Stimulated activated CD4-positive, alpha-beta T cell treated with anti-CD3 and anti-CD28 coated beads, TNF-alpha, amount 100 ng/mL, for 4 hours (primary cell): ENCODE measurements around the gene ACY1.

Source experiments
- DNase-seq, 3 experiments: peaks; one replicate each; pipeline ENCODE4 v3.0.0-alpha.2; 2020; ENCODE audit warnings: low read depth in 3 of 3

The ACY1 gene

GRCh38 chr3:51945926-51946705 is 37.2 kb upstream of the ACY1 start:
- DNase-seq = no peak

- DNase-seq = no peak
These were observed 36.5 kb upstream of the ACY1 start for GRCh38 chr3:51946796-51947195.

DNA sequence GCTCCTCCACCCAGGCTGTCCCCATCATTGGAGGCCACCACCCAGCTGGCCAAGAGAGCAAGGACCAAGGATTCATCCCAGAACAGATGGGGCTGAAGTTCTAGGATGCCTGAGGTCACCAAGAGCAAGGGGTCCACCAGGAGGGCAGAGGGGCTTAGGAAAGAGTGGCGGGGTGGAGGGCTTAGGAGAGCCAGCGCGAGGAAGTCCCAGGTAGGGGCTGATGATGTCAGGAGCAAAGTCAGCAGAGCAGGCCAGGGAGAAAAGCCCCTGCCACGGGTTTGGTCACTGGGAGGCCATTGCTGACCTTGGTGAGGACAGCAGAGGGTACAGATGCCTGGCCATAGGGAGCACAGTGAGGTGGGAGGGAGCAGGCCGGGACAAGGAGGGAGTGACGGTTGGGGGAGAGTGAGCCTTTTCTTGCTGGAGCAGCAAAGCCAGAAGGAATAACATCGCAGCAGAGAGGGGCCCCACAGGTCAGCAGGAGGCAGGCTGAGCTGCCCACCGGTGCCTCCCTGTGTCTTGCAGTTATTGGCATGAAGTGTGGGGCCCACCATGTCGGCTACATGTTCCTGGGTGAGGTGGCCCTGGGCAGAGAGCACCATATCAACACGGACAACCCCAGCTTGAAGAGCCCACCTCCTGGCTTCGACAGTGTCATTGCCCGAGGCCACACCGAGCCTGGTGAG is 36.0 kb upstream of the ACY1 start:
- DNase-seq = no peak

DNA sequence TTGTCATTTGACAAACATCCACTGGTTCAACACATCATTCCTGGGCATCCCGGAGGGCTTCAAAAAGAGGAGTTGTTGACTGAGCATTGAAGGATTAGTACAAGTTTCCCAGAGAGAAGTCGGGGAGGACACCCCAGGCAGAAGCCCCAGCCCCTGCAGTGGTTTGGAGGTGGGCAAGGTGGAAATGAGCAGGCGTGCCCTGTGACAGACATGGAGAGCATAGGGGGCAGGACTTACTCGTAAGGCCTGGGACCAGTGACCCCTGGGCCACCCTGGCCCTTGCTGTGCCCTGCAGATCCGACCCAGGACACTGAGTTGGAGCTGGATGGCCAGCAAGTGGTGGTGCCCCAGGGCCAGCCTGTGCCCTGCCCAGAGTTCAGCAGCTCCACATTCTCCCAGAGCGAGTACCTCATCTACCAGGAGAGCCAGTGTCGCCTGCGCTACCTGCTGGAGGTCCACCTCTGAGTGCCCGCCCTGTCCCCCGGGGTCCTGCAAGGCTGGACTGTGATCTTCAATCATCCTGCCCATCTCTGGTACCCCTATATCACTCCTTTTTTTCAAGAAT is 35.2 kb upstream of the ACY1 start:
- no peak for DNase-seq

GRCh38 chr3:51949121-51949520 is 34.2 kb upstream of the ACY1 start:
- no peak for DNase-seq

GRCh38 chr3:51950899-51951298 is 32.4 kb upstream of the ACY1 start:
- no peak for DNase-seq

DNA sequence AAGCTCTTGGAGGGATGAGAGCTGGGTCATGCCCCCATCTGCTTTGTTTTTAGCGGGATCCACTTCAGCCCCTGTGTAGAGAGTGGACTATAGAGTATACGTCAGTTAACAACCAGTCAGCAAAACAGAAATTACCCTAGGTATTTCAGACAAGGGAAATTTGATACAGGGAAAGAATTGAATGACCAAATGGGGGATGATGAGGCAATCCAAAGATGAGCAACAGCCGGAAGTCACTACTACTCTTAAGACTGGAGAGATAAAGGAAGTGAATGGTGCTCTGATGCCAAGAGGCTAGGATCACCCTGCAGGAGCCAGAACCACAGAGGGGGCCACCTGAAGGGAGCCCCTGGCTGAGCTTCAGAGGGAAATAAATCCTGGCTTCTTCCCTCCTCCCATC is 29.9 kb upstream of the ACY1 start:
- no peak for DNase-seq

GRCh38 chr3:51954105-51954504 is 29.2 kb upstream of the ACY1 start:
- no peak for DNase-seq

- DNase-seq = no peak
These were observed 28.6 kb upstream of the ACY1 start for GRCh38 chr3:51954713-51955112.

- no peak for DNase-seq
These were observed 28.0 kb upstream of the ACY1 start, which contains the start of gene GPR62 for GRCh38 chr3:51955175-51955892. Gene GPR62 (plus strand): TSS chr3:51955381. CDS start chr3:51955653, 272 bp downstream.

GRCh38 chr3:51955893-51956770 is 27.2 kb upstream of the ACY1 start:
- DNase-seq = no peak

GRCh38 chr3:51957520-51958205 is 25.7 kb upstream of the ACY1 start:
- no peak for DNase-seq

GRCh38 chr3:51958603-51959521 is 24.5 kb upstream of the ACY1 start:
- no peak for DNase-seq

GRCh38 chr3:51959651-51960050 is 23.7 kb upstream of the ACY1 start:
- DNase-seq = no peak

GRCh38 chr3:51960386-51960785 is 22.9 kb upstream of the ACY1 start:
- DNase-seq = no peak

- DNase-seq = no peak
These were observed 22.3 kb upstream of the ACY1 start for GRCh38 chr3:51961011-51961410.

DNA sequence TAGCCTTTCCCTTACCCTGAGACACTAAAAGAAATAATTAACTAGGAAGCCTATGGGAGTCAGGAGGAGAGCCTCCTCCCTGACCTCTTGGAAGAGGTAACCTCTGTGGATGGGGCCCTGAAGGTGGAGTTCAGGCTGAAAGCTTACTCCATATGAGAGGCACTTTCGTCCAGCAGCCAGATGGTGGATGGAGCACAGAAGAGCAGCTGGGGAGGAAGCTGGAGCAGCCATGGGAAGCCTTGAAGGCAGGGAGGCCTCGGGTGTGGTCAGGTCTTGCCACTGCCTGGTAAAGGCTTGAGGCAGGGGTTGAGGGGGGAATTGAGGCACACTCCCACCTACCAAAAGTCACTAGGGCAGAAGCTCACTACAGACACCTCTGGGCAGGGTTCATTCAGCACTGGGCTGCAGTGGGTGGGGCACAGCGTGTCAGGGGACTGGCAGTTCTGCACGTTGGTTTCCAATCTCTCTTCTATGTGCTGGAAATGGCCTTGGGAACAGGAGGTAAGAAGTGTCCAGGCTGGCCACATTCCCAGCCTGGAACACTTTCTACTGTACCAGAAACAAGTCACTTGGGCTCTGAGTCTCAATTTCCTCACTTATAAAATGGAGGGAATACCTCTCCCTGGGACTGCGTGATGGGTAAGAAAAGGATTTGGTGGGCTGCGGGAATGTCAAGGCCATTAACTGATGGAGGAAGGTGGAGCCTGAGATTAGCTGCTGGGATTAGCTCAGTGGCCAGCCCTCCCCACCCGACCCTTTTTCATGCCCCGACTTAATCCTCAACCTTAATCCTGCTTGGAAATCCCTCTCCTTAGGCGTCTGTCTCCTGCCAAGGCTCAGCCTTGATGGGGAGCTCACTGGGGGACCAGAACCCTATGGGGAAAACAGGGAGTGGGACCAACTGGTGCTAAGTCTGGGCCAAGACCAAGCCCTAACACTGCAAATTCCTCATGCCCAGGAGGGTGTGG is 21.4 kb upstream of the ACY1 start:
- no peak for DNase-seq

- no peak for DNase-seq
These were observed 20.3 kb upstream of the ACY1 start for GRCh38 chr3:51962854-51963530.
